Measurements from ENCODE around the gene SLC45A2.
"Not testable (repeated sequence)": the region's sequence is repeated elsewhere in the genome, so short reads cannot be mapped to it uniquely, and the experiment has no call there.

SLC45A2 gene

DNA sequence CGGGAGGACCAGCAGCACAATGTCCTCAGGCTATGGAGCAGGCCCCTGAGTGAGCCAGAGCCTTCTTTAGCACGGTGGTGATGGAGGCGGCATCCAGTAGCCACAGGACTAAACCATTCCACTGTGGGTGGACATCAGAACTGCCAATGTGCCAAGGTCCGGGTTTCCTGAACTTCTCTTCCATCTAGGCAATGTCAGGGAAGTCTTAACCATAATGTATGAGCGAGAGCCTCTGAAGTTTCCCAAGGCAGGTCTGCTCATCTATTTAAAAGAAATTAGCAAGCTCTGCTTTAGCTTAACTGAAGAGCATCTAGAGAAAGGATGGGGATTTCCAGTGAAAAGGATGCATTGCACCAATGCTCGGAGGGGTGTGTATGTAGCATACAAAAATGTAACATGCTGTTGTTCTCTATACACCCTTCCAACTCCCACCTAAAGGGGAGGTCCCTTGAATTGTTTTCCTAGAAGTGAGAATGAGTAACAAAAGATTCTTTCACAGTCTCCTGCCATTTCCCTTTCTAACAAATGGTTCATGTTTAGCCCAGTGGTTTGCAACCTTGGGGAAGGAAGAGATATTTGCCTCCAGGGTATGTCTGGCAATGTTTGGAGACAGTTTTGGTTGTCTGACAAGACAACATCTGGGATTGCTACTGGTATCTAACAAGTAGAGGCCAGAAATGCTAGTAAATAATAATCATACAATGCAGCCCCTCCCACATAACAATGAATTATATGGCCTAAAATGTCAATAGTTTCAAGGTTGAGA, 54.4 kb downstream of the SLC45A2 start:
- no peak for DNase-seq (ENCODE audit: low spot score)

DNA sequence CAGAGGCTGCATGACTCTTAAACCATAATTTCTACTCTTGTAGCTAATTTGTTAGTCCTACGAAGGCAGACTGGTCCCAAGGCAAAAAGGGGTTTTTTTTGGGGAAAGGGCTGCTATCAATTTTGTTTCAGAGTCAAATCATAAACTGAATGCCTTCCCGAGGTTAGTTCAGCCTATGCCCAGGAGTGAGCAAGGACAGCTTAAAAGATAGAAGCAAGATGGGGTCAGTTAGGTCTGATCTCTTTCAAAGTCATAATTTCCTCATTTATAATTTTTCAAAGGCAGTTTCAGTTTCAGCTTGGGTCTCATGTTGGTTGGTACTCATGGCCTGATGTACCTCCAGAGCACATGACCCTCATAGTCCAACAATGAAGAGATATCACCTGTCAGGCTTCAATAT, 56.2 kb downstream of the SLC45A2 start:
- no peak for DNase-seq (ENCODE audit: low spot score)

GRCh38 chr5:33927685-33928084, 56.8 kb downstream of the SLC45A2 start:
- DNase-seq (ENCODE audit: low spot score), result no peak

- DNase-seq (ENCODE audit: low spot score), result no peak
These were observed 59.2 kb downstream of the SLC45A2 start for GRCh38 chr5:33925278-33925677.

GRCh38 chr5:33921002-33921401, 63.5 kb downstream of the SLC45A2 start:
- DNase-seq (ENCODE audit: low spot score), result no peak

DNA sequence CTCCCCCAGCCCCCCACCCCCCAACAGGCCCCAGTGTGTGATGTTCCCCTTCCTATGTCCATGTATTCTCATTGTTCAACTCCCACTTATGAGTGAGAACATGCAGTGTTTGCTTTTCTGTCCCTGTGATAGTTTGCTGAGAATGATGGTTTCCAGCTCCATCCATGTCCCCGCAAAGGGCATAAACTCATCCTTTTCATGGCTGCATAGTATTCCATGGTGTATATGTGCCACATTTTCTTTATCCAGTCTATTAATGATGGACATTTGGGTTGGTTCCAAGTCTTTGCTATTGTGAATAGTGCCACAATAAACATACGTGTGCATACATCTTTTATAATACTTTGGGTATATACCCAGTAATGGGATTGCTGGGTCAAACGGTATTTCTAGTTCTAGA, 69.6 kb downstream of the SLC45A2 start:
- DNase-seq (ENCODE audit: low spot score), result not testable (repeated sequence)

GRCh38 chr5:33906248-33906647, 78.2 kb downstream of the SLC45A2 start:
- not testable (repeated sequence) for DNase-seq (ENCODE audit: low spot score)

- DNase-seq (ENCODE audit: low spot score), result no peak
These were observed 79.1 kb downstream of the SLC45A2 start for GRCh38 chr5:33905381-33905780.

- DNase-seq (ENCODE audit: low spot score), result no peak
These were observed 81.4 kb downstream of the SLC45A2 start for GRCh38 chr5:33903118-33903517.

DNA sequence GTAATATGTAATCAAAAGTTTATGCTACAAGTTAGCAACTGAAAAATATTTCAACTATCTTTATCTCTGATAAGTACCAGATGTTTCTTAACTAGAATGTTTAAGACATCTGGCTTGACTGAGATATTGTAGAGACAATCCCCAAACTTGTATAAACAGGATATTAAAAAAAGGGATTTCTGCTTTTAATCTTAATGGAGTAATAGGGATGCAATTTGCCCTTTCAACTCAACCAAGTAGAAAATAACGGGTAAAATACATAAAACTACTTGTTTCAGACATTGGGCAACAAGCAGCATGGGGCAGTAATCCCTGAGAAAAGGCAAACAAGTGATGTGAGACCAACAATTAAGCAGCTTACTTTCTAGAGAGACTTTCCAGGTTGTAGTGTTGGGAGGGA, 83.3 kb downstream of the SLC45A2 start:
- DNase-seq (ENCODE audit: low spot score), result no peak

Small RNAs within 50 kb of the gene (small RNA-seq; reads per million reads assigned to genes)
- 0 reads per million in 2 experiments for gene AC139783.1
